IPS DF 4.7 (cell line): Measurements from ENCODE around the gene ART5.
"Not testable (repeated sequence)": the region's sequence is repeated elsewhere in the genome, so short reads cannot be mapped to it uniquely, and the experiment has no call there.

Experiments
- DNase-seq: peaks from one replicate; pipeline ENCODE4 v3.0.0-alpha.2; 2013; ENCODE audit warnings: low spot score; ENCODE audit errors: extremely low read depth

Gene ART5

GRCh38 chr11:3658252-3658651 is 16.5 kb upstream of the ART5 start:
- DNase-seq: no peak

GRCh38 chr11:3657331-3657730 is 15.5 kb upstream of the ART5 start:
- DNase-seq: not testable (repeated sequence)

- no peak for DNase-seq
Measured at GRCh38 chr11:3655547-3655946, 13.8 kb upstream of the ART5 start.

DNA sequence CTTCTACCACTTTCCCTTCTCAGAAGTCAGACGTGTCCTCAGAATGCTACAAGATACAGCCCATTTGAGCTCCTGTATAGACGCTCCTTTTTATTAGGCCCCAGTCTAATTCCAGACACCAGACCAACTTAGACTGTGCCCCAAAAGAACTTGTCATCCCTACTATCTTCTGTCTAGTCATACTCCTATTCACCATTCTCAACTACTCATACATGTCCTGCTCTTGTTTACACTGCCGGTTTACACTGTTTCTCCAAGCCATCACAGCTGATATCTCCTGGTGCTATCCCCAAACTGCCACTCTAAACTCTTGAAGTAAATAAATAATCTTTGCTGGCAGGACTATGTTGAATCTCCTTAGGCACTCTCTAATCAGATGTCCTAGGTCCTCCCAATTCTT is 10.7 kb upstream of the ART5 start:
- not testable (repeated sequence) for DNase-seq

DNA sequence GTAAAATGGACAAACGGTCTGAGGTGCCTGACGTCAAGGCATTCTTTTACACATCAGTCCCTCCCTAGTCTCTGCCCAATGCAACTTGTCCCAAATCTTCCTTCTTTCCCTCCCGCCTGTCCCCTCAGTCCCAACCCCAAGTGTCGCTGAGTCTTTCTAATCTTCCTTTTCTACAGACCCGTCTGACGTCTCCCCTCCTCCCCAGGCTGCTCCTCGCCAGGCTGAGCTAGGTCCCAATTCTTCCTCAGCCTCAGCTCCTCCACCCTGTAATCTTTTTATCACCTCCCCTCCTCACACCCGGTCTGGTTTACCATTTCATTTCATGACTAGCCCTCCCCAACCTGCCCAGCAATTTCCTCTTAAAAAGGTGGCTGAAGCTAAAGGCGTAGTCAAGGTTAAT is 7.6 kb upstream of the ART5 start:
- DNase-seq: not testable (repeated sequence)

DNA sequence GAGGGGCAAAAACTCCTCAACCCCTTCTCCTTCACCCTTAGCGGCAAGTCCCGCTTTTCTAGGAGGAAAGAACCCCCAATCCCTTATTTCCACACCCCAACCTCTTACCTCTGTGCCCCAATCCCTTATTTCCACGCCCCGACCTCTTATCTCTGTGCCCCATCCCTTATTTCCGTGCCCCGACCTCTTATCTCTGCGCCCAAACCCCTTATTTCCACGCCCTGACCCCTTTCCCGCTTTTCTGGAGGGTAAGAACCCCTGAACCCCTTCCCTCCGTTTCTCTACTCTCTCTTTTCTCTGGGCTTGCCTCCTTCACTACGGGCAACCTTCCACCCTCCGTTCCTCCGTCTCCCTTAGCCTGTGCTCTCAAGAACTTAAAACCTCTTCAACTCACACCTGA is 7.1 kb upstream of the ART5 start:
- DNase-seq: not testable (repeated sequence)

DNA sequence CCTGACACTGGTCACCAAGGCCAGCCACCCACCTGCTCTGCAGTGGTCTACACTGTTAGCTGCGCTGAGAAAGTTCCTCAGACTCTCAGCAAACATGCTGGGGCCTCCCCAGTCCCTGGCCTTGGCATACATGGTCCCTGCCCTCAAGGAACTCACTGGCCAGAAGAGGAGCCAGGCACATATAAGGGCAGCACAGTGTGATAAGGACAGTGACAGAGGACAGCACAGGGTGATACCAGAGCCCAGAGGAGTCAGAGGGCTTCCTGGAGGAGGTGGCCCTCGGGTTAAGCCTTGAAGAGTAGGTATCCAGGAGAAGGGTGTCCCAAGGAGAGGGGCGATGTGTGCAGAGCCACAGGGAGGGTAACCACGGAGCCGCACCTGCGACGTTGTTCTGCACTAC is 3.8 kb upstream of the ART5 start:
- no peak for DNase-seq

GRCh38 chr11:3644817-3645235 is 3.0 kb upstream of the ART5 start, which contains the start of gene ART1:
Gene ART1 (plus strand): TSS chr11:3645128. CDS start chr11:3659214, 14,086 bp downstream.
- DNase-seq: no peak

- DNase-seq: not testable (repeated sequence)
Measured at GRCh38 chr11:3643102-3643546, 1.3 kb upstream of the ART5 start.

- peak; percentile 80 for DNase-seq
Measured at GRCh38 chr11:3642071-3642951, 519 bp upstream of the ART5 start.

- DNase-seq: no peak
Measured at GRCh38 chr11:3641191-3641590, 601 bp downstream of the ART5 start.

GRCh38 chr11:3639841-3640240 is 2.0 kb downstream of the ART5 start:
- DNase-seq: no peak

GRCh38 chr11:3638513-3638912 is 3.3 kb downstream of the ART5 start:
- DNase-seq: no peak

- DNase-seq: no peak
Measured at GRCh38 chr11:3637201-3637600, 4.6 kb downstream of the ART5 start.

- no peak for DNase-seq
Measured at GRCh38 chr11:3635641-3636375, 6.0 kb downstream of the ART5 start.

DNA sequence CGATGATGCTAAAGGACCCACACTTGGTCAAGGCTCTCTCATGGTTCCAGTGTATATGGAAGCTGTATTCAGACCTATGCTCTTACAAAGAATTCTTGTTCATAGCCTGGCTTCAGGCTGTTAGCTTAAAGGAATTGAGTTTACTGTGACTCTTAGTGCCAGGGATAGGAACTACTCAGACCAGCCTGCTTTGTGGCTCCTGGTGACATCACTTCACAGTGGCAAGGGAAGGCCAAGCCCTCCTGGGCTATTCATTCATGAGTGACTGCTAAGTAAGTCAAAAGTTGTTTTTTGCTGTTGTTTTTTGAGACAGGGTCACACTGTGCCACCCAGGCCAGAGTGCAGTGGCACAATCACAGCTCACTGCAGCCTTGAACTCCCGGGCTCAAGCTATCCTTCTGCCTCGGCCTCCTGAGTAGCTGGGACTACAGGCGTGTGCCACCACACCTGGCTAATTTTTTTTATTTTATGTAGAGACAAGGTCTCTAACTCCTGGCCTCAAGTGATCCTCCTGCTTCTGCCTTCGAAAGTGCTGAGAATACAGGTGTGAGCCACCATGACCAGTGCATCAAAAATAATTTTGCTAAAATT is 9.6 kb downstream of the ART5 start:
- DNase-seq: no peak

GRCh38 chr11:3631331-3631730 is 10.5 kb downstream of the ART5 start:
- no peak for DNase-seq

GRCh38 chr11:3627291-3627690 is 14.5 kb downstream of the ART5 start:
- no peak for DNase-seq

- DNase-seq: no peak
Measured at GRCh38 chr11:3626250-3626960, 15.4 kb downstream of the ART5 start.

GRCh38 chr11:3623767-3624458 is 17.9 kb downstream of the ART5 start:
- no peak for DNase-seq

- no peak for DNase-seq
Measured at GRCh38 chr11:3623121-3623520, 18.7 kb downstream of the ART5 start.
